GM19452 (cell line): ENCODE measurements around the gene PEAR1.

ENCODE experiments used
- ATAC-seq: cut with Tn5 transposase; IDR thresholded peaks from one replicate; pipeline ENCODE4 v1.9.1; 2021; ENCODE audit not compliant: unreplicated experiment

PEAR1 gene

DNA sequence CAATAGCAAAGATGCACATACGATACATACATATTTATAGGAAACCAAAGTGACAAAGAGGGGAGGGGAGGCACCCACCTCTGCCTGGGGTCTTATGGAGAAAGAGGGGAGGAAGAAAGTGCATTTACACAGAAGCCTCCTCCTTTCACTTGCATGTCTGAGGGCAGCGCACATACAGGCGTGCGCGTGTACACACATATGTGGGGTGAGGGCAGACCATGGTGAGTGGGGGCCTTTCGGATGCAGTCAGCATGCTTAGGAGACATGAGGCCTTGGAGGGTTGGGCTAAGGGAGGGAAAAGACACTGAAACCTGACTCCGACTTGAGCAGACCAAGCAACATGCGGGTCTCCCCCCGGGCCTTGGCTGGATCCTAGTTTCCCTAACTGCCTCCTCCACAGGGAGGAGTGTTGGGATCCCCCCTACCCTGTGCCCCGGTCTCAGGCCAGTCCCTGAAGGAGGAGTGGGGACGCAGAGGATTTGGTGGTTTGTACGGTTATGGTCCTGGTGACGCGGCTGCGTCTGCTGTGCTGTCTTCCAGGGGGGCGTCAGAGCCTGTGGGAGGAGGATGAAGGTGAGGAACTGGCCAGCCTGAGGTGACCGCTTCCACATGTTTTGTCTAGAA is 42.1 kb downstream of the PEAR1 start:
- ATAC-seq = no peak

DNA sequence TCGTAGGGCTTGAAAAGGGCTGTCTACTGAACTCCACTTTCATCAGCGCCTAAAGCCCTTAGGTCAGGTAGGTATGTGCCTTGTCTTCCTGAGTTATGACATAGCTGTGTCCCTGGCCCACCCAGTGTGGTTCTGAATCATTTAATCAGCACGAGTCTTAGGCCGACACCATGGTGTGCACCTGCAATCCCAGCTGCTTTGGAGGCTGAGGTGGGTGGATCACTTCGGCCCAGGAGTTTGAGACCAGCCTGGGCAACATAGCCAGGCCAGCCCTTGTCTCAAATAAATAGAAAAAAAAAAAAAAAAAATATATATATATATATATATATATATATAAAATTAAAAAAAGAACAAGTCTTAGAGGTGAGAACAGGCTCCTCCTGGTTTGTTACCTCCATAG is 42.7 kb downstream of the PEAR1 start:
- no peak for ATAC-seq

DNA sequence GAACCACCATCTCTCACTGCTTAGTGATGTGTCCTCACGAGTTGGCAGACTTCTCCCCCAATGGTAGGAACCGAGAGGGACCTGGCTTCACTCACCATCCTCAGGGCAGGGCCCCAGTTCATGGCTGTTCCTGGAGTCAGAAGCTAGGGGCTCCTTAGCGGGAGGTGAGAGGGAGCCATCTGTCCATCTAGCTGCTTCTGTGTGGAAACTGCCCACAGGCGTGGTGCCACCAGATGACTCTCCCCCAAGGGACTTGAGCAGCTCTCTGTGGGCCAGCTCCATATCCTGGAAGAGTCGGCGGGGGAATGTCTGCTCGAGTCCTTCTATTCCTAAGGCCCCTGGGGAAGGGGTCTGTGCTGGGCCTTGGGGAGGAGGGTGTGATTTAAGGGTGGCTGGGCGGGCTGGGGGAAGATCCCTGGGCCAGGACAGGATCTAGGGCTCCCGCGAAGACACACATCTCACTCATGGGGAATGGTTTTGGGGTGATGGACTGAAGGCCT is 43.3 kb downstream of the PEAR1 start:
- no peak for ATAC-seq

DNA sequence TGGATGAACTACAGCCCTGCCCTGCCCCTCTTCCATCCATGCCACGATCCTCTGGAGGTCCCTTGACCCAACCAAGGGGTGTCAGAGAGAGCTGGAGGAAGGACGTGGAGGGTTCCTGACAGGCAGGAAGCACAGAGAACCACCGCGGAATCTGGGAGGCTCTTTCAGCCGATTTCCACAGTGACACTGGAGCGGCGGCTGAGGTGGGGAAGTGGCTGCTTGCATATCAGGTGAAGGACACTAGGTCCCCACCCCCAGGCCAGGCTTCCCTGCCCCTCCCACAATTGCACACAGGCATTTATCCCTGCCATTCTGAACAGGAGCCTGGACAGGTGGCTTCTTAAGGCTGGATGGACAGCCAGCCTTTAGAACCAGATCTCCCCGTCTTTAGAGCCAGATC is 44.4 kb downstream of the PEAR1 start:
- ATAC-seq = no peak

DNA sequence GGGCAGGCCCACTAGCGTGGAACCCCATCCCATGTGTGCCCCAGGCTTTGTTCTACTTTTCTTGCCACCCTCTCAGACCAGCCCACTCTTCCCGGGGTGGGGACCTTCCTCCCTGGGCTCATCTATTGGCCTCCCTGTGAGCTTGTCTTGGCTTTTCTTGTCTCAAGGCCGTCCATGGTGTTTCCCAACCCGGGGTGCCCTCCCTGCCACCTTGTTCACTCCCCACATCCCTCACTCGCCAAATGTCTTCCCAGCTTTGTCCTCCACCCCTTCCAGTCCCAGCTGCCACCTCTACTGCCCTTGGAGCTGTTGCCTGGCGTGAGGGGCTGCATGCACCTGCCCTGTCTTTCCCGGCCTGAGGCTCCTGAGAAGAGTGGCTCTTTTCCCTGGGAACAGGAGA is 45.3 kb downstream of the PEAR1 start:
- no peak for ATAC-seq

DNA sequence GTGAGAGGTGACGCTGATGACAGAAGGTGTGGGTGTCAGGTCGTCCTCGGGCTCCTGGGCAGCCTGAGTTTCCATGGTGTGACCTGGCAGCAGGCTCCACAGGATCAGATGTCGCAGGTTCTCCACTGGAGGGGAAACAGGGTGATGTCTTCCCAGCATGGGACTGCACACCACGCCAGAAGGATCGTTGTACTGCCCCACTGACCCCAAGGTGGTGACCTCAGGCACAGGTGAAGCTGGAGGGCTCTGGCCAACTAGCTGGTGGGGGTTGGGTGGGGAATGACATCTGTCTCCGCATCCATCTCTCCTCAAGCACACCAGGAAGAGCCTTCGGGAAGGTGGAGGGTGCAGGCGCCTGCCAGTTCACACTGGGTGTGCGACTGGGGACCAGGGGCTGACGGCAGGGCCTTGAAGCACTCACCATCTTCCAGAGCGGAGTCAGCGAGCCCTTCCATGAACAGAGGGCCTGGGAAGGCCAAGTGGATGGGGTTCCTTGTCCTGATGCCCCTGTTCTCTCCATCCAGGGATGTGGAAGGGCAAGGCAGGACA is 46.3 kb downstream of the PEAR1 start:
- no peak for ATAC-seq

DNA sequence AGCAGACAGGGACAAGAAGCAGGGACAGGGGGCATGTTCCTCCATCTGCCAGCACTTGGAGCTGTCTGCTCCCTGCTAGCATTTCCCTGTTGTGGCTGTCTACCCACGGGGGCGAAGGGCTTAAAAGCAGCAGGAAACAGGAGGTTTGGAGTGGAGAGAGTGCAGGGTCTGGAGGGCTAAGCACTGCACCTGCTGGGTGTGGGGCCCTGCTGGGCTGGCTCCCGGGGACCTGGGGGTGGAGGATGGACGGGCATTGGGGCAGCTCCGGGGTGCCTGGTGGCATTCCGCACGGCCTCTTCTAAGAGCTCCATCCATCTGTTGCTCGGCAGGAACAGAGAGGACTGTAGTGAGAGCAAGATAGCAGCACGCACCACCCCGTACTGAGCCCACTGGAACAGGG is 48.2 kb downstream of the PEAR1 start:
- ATAC-seq = no peak

DNA sequence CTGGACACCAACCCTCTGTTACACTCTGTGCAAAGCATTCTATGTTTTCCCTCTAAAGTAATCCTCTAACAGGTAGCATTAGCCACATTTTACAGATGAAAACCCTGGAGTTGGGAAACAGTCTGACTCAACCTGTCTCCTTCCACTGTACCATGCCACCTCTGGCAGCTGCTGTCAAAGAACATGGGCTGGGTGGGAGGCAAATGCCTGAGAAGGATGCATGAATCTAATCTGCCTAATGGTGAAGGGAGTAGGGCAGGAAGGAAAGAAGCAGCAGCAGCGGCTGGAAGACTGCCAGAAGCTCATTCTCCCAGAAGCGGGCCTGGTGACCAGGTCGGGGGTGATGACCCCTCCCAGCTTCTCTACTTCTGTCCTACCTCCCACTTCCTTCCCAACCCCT is 48.7 kb downstream of the PEAR1 start:
- ATAC-seq = no peak

DNA sequence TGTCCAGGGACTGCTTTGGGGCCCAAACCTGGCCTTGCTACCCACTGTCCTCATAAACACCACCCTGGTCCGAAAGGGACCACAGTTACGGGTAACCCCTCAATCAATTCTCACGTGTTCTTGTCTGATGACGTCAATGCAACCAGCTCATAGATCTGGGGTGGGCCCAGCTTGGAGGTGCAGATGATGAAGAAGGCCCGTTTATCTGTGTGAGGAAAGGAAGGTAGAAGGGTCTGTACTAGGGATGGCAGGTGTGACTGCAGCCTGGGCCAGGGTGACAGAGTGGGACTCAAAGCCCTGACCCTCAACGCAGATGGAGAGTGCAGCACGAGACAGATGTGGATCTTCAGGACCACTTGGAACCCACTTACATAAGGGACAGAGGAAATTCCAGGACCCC is 49.1 kb downstream of the PEAR1 start:
- ATAC-seq = no peak

DNA sequence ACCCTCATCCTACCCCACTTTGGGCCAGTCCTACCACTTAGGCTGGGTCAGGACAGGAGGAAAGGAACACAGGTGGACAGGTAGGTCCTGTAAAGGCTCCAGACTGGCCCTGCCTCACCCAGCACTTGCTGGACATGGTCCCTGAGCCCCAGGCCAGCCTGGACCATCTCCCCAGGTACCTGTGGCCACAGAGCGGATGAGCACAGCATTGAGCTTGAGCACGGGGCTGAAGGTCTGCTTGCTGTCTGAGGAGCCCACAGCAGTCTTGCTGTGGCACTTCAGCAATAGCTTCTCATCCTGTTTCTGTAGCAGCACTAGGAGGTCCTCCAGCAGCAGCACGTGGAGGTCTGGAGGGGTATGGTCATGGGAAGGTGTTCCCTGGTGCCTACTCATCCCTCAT is 50.2 kb downstream of the PEAR1 start:
- no peak for ATAC-seq

DNA sequence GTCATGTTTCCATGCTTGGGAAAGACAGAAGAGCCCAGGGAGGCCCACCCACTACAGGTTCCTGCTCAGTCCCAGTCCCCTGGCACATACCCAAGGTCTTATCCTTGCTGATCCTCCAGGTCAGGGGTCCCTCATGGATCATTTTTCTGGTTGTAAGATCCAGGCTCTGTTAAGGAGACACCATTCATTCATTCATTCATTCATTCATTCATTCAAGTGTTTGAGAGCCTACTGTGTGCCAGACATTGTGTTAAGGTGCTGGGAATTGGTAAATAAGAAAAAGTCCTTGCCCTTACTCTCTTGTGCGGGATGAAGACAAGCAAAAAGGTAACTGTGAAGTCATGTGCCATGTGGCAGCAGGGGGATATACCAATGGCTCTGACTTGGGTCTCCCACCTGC is 50.8 kb downstream of the PEAR1 start:
- ATAC-seq = no peak

DNA sequence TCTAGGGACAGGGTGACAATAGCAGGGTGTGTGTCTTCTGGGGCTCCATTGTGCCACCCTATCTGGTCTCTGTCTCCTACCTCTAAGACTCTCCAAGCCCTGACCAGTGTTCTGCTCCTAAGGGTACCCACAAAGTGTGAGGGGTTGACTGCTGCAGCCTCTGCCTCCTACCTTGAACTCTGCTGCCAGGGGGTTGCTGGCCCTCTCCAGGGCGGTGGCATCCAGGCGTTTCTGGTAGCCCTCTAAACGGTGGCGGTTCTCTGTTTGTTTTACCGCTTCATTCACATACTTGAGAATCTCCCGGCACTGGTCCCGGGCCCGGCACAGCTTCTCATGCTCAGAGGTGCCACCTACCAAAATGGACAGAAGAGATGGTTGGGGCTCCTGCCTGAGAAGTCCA is 51.3 kb downstream of the PEAR1 start:
- no peak for ATAC-seq

DNA sequence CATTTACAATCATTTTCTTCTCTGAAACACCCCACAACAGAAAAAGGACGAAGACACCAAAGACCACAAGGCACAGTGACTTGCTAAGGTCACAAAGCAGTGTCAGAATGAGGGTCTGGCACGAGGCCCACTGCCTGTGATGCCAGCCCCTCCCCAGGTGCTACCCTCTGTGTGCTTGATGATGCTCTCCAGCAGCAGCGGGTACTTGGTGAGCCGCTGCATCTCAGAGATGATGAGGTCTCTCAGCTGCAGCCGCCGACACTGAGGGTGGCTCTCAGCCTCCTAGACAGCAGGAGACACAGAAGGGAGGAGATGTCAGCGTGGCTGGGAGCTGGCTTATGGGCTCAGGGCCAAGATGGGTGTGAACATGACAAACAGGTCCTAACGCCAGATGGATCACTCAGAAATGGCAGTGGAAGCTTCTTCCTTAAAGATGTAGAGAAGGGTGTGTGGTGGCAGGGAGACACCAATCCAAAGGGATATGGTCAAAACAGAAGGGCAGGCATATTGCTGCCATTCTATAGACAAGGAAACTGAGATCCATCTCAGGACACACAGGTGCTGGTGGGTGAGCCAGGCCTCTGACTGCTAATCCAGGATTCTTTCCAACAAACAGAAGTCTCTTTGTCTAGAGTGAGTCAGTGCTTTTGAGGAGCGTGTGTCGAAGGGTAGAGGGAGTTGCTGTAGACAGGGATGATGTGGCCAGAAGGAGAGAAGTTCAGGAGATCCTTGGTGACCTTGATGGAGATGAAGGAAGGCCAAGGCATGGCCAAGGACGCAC is 52.6 kb downstream of the PEAR1 start:
- no peak for ATAC-seq

DNA sequence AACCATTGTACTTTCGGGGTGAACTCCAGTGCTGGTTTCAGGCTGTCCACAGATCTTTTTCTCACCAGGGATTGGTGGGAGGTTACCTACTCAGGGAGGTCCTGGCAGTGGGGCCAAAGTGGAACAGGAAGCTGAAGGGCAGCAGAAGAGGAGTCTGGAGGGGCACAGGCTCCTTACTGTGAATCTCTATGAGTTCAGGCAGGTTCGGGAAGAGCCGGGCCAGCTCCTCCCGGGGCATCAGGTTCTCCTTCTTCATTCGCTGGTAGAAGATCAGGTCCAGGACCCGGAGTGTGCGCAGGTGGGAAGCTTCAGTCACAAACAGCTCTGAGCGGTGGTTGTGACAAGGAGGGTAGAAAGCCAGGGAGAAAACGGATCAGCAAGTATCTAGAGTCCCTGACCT is 53.6 kb downstream of the PEAR1 start:
- no peak for ATAC-seq

DNA sequence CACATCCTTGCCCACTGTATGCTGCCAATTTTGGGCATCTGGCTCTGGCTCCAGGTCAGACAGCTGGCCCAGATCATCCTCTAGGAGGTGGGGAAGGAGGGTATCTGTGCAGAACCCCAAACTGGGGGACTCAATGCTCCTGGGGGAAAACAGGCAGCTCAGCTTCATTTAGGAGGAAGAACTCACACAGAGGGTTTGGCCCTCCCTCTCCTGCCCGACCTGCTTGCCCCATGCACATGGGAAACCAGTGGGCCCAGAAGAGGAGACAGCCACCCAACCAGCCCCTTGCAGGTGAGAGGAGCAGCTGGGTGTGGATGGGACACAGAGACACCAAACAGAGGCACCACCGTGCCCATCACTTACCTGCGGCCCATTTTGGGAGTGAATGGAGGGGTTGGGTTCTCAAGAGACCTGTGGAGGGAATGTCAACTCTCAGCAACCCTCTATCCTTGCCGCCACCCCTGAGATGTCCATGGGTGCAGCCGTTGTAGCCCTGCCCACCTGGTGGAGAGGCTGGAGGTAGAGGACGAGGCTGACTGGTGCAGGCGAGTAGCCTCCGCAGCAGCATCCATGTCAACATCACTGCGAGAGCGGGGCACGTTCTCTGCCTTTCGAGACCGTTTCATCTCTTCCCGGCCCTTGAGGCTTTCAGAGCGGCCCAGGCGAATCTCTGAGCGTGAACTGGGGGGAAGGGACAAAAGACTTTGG is 54.5 kb downstream of the PEAR1 start:
- no peak for ATAC-seq

DNA sequence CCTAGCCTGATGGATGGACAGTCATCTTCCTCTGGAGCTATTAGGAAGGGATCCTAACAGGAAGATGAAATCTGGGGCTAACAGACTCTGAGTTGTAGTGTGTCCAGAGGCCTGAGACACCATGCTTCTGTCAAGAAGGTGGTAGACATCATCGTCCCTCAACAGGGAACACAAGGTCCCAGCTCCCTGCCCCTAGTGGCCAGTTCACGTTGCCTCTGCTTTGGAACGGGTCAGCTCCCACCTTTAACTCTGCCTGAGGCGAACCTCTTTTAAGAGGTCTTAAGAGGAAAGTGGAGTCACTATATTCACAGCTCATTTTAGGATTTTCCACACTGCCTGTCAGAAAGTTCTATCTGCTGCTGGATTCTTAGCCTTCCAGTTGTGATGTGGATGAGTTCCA is 55.2 kb downstream of the PEAR1 start:
- no peak for ATAC-seq

DNA sequence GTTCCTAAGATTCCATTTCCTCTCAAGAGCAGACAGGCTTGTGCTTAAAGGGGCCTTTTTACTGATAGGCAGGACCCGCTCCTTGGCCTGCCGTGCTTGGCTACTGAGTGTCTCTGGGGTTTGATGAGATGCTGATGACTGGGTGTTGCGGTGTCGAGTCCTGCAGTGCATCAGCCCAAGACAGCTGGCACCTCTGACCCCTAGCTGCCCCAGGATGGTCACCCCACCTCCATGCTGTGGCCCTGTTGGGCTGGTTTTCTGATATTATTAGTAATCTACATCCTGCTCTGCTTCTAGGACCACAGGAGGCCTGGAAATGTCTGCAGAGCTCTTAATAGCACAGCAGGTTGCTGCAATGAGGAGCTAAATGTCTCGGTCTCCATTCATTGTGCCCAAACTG is 55.6 kb downstream of the PEAR1 start:
- no peak for ATAC-seq

DNA sequence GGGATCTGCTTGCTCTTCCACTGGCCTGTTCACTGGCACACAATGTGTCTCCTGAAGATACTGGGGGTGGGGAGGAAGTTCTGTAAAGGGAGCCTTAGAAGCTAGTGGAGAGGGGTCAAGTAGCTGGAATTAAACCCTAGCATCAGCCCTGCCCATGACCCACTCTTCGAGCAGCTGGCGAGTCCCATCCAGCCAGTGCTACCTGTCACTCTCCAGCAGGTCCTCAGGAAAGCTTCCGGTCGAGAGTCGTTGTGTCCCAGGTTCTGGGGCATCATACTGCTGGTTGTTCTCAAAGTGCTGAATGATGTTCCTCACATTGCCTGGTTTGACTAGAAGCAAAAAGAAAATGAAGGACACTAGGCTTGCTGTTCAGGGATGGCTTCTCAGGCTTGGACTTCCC is 57.9 kb downstream of the PEAR1 start:
- ATAC-seq = no peak

DNA sequence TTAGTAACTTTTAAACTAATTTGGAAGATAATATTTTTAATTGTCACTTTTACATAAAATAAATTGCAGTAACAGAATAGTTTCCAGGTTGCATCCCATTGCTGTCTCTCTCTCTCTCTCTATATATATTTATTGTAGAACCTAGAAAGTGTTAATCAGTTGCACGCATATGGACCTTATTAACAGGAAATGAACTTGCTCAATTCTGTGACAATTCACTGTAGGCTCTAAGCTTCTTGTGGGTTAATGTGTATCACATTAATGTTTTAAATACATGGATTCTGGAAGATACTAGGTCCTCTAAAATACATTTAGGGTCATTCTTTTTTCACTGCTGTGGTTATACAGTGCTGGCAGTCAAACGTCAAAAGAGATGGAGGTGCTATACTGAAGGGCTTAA is 60.1 kb downstream of the PEAR1 start:
- no peak for ATAC-seq

DNA sequence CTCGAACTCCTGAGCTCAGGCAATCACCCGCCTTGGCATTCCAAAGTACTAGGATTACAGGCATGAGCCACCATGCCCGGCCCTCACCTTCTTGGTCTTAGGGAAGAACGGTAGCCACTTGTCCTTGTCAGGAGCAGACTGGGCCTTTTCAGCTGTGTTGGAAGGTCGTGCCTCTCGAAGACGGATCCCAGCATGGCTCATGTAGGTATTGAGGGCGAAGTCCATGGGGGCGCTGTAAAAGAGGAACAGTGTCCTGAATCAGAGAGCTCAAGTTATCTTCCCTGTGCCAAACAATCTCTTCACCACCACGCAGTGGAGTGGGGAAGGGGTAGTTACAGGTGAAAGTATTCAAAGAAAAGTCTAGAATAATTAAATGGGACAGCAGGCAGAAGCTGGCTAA is 62.8 kb downstream of the PEAR1 start:
- no peak for ATAC-seq

DNA sequence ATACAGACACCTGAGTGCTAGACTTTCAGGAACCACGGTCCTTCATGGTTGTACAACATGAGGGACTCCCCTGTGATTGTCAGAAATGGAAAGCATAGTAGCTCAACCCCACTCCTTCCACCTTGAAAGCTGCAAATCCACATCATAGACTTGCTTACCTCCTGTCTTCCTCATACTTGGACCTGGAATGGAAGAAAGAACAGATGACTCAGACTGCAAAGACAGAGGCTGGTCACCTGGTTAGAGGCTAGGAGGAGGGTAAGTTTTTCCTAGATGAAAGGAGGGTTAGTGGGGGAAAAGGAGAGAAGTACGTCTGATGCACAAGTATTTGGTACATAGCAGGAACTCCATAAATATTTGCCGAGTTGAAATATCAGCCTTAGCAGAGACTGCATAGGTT is 64.1 kb downstream of the PEAR1 start:
- ATAC-seq = no peak

DNA sequence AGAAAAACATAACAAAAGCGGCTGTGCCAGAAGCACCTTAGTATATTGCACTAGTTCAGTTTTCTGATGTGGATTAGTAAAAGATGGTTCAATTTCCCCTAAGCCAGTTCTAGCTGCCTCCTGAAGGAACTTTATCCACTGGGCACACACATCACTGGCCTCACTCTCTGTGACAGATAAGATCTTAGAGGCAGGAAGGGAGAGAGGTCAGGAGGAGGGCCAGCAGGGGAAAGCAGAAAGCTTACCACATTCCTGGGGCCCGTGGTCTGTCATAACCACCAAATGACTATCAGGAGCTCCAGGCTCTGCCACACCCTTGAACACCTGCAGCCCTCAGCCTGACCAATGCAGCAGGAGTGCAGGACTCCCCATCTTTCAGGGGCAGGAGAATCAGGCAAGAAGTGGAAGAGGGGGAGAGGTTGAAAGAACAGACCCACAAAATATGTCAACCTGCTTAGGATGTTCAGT is 64.8 kb downstream of the PEAR1 start:
- no peak for ATAC-seq
